Caki2 (cell line): Measurements from ENCODE around the gene HSP90AB1. TPM values are rescaled to one million over a fixed set of nuclear protein-coding genes. Genes with fewer than 3 reads are reported as not detected.

Source experiments
- DNase-seq: peaks from one replicate; pipeline ENCODE4 v3.0.0-alpha.2; 2015; ENCODE audit warnings: low read depth
- in situ Hi-C: cut with HindIII; loops from 2 replicates; pipeline ENCODE4 v1.10.0; 2016; ENCODE audit warnings: low sequenced_read_pairs, low pct_unique_long_range_greater_than_20kb, mixed read lengths
- total RNA-seq: library from RNA; depleted of rRNA; stranded (reverse); fragments of >200 nt; shearing (Covaris generic); gene quantifications from 2 replicates; pipeline ENCODE4 v1.2.3, GENCODE V29; 2014; ENCODE audit warnings: low replicate concordance

HSP90AB1 gene
- total RNA-seq, 1 experiment from 2014 or later: 807 TPM

GRCh38 chr6:44250067-44250717 is 3.3 kb downstream of the HSP90AB1 start:
- in situ Hi-C loops: no loop called here
- DNase-seq: no peak

DNA sequence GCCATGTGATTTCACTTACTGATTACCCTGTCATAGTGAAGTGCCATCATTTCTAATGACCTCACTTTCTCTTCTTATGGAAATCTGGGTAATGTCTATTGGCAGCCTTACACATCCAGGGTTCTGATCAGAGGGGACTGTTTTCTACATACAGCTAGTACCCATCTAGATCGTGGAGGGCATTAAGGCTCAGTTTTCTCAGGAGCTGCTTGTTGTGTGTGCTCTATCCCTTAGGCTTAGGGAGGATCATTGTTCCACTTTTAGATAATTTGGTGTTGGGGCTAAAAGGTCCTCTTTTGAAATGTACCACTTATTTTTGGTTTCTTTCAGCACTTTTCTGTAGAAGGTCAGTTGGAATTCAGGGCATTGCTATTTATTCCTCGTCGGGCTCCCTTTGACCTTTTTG is 3.8 kb downstream of the HSP90AB1 start:
- DNase-seq: no peak
- in situ Hi-C loops: no loop called here

GRCh38 chr6:44251576-44252524 is 4.9 kb downstream of the HSP90AB1 start:
- no peak for DNase-seq
- in situ Hi-C loops: no loop called here

DNA sequence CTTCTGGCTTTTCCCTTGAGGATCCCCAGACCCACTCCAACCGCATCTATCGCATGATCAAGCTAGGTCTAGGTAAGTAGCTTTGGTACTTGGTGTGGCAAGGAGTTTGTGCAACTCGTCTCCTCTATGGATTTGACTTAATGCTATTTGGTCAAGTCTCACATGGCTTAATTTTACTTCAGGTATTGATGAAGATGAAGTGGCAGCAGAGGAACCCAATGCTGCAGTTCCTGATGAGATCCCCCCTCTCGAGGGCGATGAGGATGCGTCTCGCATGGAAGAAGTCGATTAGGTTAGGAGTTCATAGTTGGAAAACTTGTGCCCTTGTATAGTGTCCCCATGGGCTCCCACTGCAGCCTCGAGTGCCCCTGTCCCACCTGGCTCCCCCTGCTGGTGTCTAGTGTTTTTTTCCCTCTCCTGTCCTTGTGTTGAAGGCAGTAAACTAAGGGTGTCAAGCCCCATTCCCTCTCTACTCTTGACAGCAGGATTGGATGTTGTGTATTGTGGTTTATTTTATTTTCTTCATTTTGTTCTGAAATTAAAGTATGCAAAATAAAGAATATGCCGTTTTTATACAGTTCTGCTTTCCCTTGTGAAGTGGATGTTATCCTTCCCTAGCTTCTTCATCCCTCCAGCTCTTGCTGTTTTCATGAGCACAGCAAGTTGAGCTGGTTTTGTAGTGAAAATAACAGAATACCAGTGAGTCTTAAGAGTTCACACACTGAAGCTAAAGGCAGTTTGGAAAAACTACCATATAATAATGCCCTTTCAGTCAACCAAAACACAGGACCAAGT is 6.6 kb downstream of the HSP90AB1 start:
- peak; percentile 43 for DNase-seq

GRCh38 chr6:44254191-44255104 is 7.5 kb downstream of the HSP90AB1 start:
- in situ Hi-C loops: no loop called here
- peak; percentile 26 for DNase-seq

More for the DNA sequence above, 6.6 kb downstream of the HSP90AB1 start:
- in situ Hi-C loops: no loop called here

DNA sequence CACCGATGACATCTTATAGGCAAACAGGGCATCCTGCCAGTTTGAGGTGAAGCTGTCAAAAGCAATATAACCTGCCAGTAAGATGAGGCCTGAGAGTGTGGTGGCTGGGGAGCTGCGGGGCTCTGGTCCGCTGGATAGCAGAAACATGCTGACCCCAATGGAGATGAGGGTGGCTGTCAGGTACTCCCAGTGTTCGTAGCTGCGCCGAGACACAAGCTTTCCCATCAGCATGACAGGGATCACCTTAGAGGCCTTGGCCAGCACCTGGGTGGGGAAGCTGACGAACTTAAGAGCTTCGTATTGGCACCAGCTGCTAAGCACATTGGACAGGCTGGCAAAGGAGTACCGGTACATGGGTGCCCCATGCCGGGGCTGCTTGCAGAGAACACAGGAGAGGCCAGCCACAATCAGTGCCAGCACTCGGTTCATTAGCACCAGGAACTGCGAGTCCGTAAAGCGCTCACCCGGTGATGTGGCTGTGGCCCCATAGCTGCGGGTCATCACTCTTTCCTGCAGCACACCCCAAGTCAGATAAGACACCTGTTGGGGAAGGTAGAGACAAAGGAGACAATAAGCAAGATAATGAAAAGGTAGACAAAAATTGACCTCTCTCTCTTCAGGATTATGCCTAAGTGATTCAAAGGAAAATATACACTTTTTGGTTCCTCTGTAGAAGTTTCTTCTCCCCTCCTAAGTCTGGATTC is 8.4 kb downstream of the HSP90AB1 start:
- no peak for DNase-seq
- in situ Hi-C loops: no loop called here

- in situ Hi-C loops: no loop called here
- DNase-seq: no peak
Measured at GRCh38 chr6:44255871-44256774, 9.2 kb downstream of the HSP90AB1 start.

DNA sequence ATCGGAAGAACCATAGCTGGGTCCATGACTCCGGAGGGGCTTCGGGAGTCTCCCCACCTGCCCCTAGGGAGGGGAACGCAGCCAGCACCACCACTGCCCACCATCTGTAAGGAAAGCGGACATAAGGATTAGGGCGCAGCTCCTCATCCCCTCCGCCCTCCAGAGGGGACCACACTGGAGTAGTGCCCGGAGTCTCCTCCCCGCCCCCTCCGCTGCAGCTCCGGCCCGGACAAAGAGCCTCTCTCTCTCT is 9.8 kb downstream of the HSP90AB1 start:
- no peak for DNase-seq
- in situ Hi-C loops: no loop called here

GRCh38 chr6:44257025-44257752 is 10.3 kb downstream of the HSP90AB1 start, which contains the start of gene SLC35B2:
SLC35B2 (minus strand) TSS chr6:44257528; CDS start chr6:44257410, 118 bp downstream.
- peak; percentile 72 for DNase-seq
- in situ Hi-C loops: no loop called here

DNA sequence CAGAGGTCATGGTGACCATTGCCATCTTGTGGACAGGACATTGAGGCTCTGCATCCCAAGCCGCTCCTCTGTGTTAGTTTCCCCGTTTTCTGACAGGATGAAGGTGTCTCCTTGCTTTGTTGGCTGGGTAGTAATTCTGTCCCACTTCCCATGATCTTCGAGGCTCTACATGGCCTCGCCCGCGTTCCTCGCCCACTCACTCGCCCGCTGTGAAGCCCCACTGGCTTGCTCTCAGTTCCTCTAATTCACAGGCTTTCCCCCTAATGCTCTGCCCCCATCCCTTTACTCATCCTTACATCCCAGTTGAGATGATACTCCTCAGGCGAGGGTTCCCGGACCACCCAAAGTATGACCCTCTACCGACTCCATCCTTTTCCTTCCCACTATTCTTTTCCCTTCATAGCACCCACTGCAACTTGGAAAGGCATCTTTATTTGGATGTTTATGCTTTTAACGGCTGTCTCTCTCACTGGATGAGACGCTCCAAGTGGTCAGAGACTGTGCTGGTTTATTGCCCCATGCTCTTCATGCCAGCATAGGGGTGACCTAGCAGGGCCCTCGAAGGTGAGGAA is 10.9 kb downstream of the HSP90AB1 start:
- DNase-seq: no peak
- in situ Hi-C loops: no loop called here

- in situ Hi-C loops: no loop called here
- no peak for DNase-seq
Measured at GRCh38 chr6:44258325-44258863, 11.5 kb downstream of the HSP90AB1 start.

- no peak for DNase-seq
Measured at GRCh38 chr6:44258921-44259320, 12.0 kb downstream of the HSP90AB1 start.

DNA sequence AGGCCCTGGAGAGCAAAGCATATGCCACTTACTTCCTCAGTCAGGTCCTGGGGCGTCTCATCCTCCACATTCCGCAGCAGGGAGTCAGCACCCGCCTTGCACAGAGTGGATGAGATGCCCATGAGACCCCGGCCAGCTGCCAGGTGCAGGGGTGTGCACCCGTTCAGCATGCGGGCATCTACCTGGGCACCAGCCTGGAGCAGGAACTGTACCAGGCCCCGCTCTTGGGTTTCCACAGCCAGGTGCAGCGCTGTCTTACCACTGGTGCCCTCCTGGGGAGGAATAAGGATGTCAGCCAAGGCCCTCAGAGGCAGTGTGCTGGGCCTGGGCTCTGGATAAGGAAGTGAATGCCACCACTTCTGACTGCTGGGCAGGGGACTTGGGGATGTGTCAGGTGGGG is 13.1 kb downstream of the HSP90AB1 start:
- no peak for DNase-seq
- in situ Hi-C loops: no loop called here

More at GRCh38 chr6:44258921-44259320, 12.0 kb downstream of the HSP90AB1 start:
- in situ Hi-C loops: no loop called here

DNA sequence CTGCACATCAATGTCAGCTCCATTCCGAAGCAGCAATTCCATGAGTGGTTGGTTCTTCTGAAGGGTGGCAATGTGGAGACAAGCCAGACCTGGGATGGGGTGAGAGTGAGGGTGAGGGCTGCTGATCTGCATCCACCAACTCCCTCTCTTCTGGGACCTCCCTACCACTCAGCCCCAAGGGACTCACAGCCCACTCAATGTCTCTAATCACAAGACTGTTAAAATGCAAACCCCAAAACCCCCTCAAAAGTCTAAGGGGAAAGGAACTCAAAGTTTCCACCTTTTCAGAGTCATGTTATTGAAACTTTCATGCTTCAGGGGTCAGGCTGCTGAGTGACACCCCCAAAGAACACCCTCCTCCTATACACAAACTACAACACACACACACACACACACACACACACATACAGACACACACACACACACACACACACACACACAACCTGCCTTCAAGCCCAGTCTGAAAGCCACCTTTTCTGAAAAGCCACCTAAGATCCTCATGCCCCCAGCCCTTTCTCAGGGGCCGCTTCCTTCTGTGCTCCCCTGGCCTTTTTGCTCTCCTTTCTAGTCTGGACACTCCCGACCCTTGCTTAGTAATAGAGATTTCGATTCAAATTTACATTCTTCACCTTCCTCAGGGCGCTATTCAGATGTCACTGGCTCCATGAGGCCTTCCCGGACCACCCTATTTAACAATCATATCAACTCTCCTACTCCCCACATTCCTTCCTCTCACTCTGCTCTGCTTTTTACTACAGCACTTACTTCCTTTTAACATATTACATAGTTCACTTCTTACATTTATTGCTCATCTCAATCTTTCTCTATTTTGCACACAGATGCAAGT is 13.8 kb downstream of the HSP90AB1 start:
- no peak for DNase-seq
- in situ Hi-C loops: no loop called here
